SKM-1 treated with dmso at 0.1 percent for 144 hours (cell line): ENCODE measurements around the gene PGGHG.
"Not testable (repeated sequence)": the region's sequence is repeated elsewhere in the genome, so short reads cannot be mapped to it uniquely, and the experiment has no call there.

Experiments used
- DNase-seq: peaks from one replicate; lab custom pipeline; 2025; ENCODE audit not compliant: unreplicated experiment; lab: John Stamatoyannopoulos, UW

Gene PGGHG

GRCh38 chr11:284105-285020, 4.6 kb upstream of the PGGHG start:
- no peak for DNase-seq

- no peak for DNase-seq
Observed at GRCh38 chr11:285021-285893, 3.7 kb upstream of the PGGHG start.

- DNase-seq, result no peak
Observed at GRCh38 chr11:285894-286220, 3.1 kb upstream of the PGGHG start.

GRCh38 chr11:286977-287820, 1.7 kb upstream of the PGGHG start:
- DNase-seq, result not testable (repeated sequence)

- DNase-seq, result no peak
Observed at GRCh38 chr11:287821-288477, 977 bp upstream of the PGGHG start.

GRCh38 chr11:289398-289711, 429 bp downstream of the PGGHG start:
- DNase-seq, result no peak

- DNase-seq, result no peak
Observed at GRCh38 chr11:289712-290620, 1.0 kb downstream of the PGGHG start.

- DNase-seq, result no peak
Observed at GRCh38 chr11:290621-291231, 1.8 kb downstream of the PGGHG start.

GRCh38 chr11:291281-292210, 2.6 kb downstream of the PGGHG start:
- DNase-seq, result no peak

GRCh38 chr11:292211-293121, 3.5 kb downstream of the PGGHG start:
- no peak for DNase-seq

GRCh38 chr11:293271-293851, 4.4 kb downstream of the PGGHG start:
- no peak for DNase-seq

GRCh38 chr11:293852-294661, 5.1 kb downstream of the PGGHG start:
- DNase-seq, result no peak

GRCh38 chr11:294780-295179, 5.9 kb downstream of the PGGHG start:
- DNase-seq, result no peak

- no peak for DNase-seq
Observed at GRCh38 chr11:295351-296170, 6.6 kb downstream of the PGGHG start.
